Measurements from ENCODE around the gene GARNL3. TPM values are rescaled to one million over a fixed set of nuclear protein-coding genes. Genes with fewer than 3 reads are reported as not detected.
A peak's percentile ranks its signal among the peaks of the same experiment; 100 is the strongest.

Gene GARNL3
- total RNA-seq, 8 experiments from 2014 or later, result 1.0 to 21.8 (median 15.9) TPM

DNA sequence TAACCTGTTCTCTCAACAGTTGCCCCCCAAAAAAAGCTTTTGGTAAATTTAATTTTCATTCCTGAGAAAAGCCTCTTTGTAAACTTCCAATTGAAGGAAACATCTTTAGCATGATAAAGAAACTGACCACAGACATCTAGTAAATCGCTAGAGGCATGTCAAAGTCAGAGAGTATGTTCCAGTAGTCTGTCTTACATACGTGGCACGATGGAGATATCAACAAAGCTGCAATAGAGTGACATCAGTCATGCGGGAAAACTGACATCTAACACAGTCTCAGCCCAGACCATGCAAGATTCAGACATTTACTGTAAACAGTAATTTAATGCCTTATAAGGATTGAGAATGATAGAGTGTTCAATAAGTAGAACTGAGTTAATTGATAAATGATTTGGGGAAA, 45.1 kb downstream of the GARNL3 start:
- Histone ChIP-seq H3K27ac (no peak overlapping the region), H3K4me3 (no peak overlapping the region), H3K4me1 (replicated peaks in 1 of 2) (peaks cover 0 to 8% of the 10 kb centered on the region in 2 donors)
- 21 to 93% (median 67%) methylated on average over 1 to 4 of the region's 4 CpGs; no CpG with 5 or more reads in 1 of the 10 experiments for WGBS, 10 experiments
- no peak for ATAC-seq (replicated peaks in 6 of 8)
- in situ Hi-C loops (cut with MboI; ENCODE audit: low pct_unique_long_range_greater_than_20kb in 2 of 9, low sequenced_read_pairs in 9 of 9, unreplicated experiment in 9 of 9), result no loop called here

DNA sequence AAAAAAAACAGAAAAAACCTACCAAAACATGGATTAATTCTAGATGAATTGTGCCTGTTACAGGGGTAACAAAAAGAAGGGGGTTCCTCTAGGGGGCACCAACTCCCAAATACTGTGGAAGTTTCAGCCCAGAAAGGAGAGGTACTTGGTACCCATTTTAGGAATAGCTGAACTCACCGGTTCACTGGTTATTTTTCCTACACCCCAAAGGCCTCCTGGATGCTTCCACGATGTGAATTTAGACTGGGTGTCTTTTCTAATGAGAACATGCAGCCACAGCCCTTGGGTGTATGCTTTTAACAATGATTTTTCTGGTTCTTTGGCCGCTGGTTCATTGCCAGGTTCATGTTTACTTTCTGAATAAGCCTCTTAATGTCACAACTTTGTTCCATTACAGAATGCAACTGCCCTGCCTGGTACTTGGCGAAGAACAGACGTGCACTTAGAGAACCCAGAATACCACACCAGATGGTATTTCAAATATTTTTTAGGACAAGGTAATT, 46.7 kb downstream of the GARNL3 start:
- 0 to 94% (median 47%) methylated on average over 2 to 5 of the region's 5 CpGs; no CpG with 5 or more reads in 3 of the 10 experiments for WGBS, 10 experiments
- Histone ChIP-seq H3K4me1 (replicated peaks in 1 of 2) (peaks cover 0 to 8% of the 10 kb centered on the region in 2 donors), H3K4me3 (no peak overlapping the region), H3K27ac (no peak overlapping the region)
- peak in 2 of 8 experiments; percentile 48 to 59 for ATAC-seq (replicated peaks in 6 of 8)
- in situ Hi-C loops (cut with MboI; ENCODE audit: low pct_unique_long_range_greater_than_20kb in 2 of 9, low sequenced_read_pairs in 9 of 9, unreplicated experiment in 9 of 9), result no loop called here

DNA sequence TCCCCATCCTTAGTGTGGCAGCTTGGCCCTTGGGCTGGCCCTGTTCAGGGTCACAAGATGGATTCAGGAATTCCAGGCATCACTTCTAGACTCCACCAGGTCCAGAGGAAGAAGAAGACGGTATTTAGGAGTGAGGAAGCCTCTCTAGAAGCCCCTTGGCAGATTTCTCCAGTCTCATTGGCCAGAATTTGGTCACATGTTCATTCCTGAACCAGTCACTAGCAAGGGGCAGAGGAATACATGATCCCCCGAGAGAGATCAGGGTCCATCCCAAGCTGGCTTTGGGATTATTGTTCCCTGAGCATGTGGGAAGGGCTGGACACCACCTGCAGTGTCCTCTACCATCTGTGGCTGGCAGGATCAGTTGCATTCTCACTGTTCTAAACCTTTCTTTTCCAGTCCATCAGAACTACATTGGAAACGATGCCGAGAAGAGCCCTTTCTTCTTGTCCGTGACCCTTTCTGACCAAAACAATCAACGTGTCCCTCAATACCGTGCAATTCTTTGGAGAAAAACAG, 48.5 kb downstream of the GARNL3 start:
- Histone ChIP-seq H3K4me1 (replicated peaks in 1 of 2) (peaks cover 0 to 8% of the 10 kb centered on the region in 2 donors), H3K27ac (no peak overlapping the region), H3K4me3 (no peak overlapping the region)
- in situ Hi-C loops (cut with MboI; ENCODE audit: low pct_unique_long_range_greater_than_20kb in 2 of 9, low sequenced_read_pairs in 9 of 9, unreplicated experiment in 9 of 9), result no loop called here
- no peak for ATAC-seq (replicated peaks in 6 of 8)
- 88 to 100% (median 93%) methylated on average over 2 to 6 of the region's 7 CpGs; no CpG with 5 or more reads in 2 of the 10 experiments for WGBS, 10 experiments

DNA sequence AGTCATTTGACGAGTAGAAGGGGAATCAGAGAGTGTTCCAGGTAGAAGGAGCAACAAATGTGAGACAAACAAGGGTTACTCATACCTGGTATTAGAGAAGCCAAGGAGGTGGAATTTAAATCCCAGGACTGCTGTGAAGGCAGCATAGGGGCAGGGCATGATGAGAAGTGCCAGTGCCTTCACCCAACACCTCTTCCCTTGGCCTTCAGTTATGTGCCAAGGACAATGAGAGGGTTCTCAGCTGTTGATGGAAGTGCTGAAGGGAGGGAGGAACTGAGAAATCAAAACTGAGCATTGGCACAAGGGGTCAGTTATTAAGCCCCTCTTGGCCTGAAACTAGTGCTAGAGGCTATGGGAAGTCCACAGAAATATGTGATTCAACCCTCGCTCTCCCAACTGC, 50.3 kb downstream of the GARNL3 start:
- in situ Hi-C loops (cut with MboI; ENCODE audit: low pct_unique_long_range_greater_than_20kb in 2 of 9, low sequenced_read_pairs in 9 of 9, unreplicated experiment in 9 of 9), result no loop called here
- no peak overlapping the region for H3K27ac ChIP-seq
- no peaks in the 10 kb centered on the region for H3K4me1 ChIP-seq (replicated peaks in 1 of 2)
- ATAC-seq (replicated peaks in 6 of 8), result no peak
- no peak overlapping the region for H3K4me3 ChIP-seq
- 93 to 100% (median 100%) methylated on average over 1 to 2 of the region's 2 CpGs; no CpG with 5 or more reads in 4 of the 10 experiments for WGBS, 10 experiments

DNA sequence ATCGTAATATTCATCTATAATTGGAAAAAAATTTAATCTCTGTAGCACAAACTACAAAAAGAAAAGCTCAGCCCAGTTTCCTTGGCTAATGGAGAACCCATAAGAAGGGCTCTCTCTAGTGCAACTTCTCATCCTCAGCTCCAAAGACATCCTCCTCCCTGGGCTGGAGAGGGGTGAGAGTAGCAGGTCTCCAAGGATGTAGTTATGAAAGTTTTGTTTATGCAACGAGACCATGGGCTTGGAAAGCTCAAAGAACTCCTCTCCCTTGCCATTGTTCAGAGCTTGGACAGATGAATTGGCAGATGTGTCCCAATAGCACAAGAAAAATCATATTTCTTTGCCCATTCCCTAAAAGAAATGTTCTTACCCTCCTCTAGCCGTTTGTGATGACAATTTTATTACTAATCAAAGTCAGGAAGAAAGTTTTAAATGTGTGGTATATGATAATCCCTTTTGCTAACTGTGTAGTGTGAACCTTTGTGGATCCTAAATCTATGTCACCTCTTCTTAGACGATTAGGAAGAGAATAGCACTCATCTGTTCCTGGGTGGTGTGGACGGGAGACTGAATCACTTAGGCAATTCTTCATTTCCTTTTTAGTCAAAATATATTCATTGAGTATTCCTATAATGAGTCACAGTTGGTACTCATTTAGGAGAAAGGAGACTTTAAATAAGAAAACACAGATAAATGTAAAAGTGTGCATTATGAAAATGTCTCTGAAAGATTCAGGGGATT, 52.2 kb downstream of the GARNL3 start:
- H3K4me1 ChIP-seq (replicated peaks in 1 of 2), result no peaks in the 10 kb centered on the region
- peak in 3 of 8 experiments; percentile 19 to 98 (median 97) for ATAC-seq (replicated peaks in 6 of 8)
- WGBS, 10 experiments, result 3 to 100% (median 65%) methylated on average over 1 to 5 of the region's 5 CpGs
- H3K27ac ChIP-seq, result no peak overlapping the region
- no peak overlapping the region for H3K4me3 ChIP-seq
- in situ Hi-C loops (cut with MboI; ENCODE audit: low pct_unique_long_range_greater_than_20kb in 2 of 9, low sequenced_read_pairs in 9 of 9, unreplicated experiment in 9 of 9), result no loop called here

DNA sequence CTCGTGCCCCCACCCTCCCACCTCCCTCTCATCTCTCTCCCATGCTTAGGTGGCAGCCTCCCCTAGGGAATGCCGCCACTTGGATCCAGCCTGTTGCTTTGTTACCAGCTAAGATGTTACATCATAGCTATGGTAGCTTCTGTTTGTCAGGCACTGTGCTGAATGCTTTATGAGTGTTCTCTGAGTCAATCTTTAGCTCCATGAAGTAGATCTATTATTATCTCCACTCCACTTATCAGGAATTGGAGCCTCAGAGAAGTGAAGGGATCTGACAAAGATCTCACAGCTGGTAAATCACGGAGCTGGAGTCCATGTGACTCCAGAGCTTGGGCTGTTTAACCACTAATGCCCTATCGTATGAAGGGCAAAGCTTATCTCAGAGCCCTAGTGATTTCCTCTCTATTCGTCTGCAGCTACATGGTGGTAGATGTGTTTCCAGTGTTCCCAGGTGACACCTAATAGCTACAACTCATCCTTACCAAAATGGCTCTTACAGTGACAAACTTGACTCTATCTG, 54.1 kb downstream of the GARNL3 start:
- H3K4me3 ChIP-seq, result no peak overlapping the region
- no peak overlapping the region for H3K27ac ChIP-seq
- H3K4me1 ChIP-seq (replicated peaks in 1 of 2), result no peaks in the 10 kb centered on the region
- ATAC-seq (replicated peaks in 6 of 8), result no peak
- in situ Hi-C loops (cut with MboI; ENCODE audit: low pct_unique_long_range_greater_than_20kb in 2 of 9, low sequenced_read_pairs in 9 of 9, unreplicated experiment in 9 of 9), result no loop called here
- WGBS, 10 experiments, result 20 to 100% (median 89%) methylated on average over 1 to 4 of the region's 5 CpGs; no CpG with 5 or more reads in 5 of the 10 experiments

DNA sequence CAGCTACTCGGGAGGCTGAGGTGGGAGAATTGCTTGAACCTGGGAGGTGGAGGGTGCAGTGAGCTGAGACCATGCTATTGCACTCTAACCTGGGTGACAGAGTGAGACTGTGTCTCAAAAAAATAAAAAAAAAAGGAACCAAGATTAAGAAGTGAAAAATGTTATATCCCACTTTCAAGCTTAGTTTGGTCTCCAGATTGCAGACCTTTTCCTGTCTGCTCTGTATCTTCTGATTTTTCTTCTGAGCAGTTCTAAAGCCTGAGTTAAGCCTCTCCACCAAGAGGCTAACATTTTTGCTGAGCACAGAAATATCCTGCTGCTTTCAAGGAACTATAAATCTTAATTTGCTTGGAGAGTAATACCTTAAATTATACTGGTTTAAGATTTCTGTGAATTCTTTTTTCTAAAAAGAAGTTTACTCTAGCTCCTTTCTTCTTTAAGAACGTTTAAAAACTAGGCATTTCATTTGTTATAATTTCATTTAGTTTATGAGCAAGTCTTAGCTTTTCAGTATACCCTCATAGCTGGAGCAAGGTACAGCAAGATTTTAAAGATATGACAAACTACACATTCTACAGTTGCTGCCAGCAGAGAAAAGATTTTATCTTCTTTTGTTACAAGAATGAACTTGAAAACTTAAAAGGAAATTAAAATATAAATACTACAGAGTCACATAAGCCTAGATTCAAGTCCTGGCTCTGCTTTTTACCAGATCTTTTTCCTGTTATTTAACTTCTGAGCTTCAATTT, 55.0 kb downstream of the GARNL3 start:
- no peak overlapping the region for H3K4me3 ChIP-seq
- H3K27ac ChIP-seq, result no peak overlapping the region
- 31 to 80% (median 51%) methylated on average over 1 to 2 of the region's 2 CpGs; no CpG with 5 or more reads in 1 of the 10 experiments for WGBS, 10 experiments
- in situ Hi-C loops (cut with MboI; ENCODE audit: low pct_unique_long_range_greater_than_20kb in 2 of 9, low sequenced_read_pairs in 9 of 9, unreplicated experiment in 9 of 9), result no loop called here
- no peak for ATAC-seq (replicated peaks in 6 of 8)
- no peaks in the 10 kb centered on the region for H3K4me1 ChIP-seq (replicated peaks in 1 of 2)

DNA sequence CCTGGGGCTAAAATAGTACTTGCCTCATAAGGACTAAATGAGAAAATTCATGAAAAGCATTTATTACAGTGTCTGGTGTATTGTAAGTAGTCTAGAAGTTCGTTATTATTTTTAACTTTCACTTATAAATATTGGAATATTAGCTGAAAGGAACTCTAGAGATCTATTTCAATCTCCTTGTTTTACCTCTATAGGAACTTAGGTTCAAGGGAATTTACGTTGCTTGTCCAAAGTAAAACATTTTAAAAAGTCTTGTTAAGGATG, 55.5 kb downstream of the GARNL3 start:
- 55 to 100% (median 79%) methylated on average over 1 to 2 of the region's 2 CpGs for WGBS, 10 experiments
- no peak overlapping the region for H3K4me3 ChIP-seq
- ATAC-seq (replicated peaks in 6 of 8), result no peak
- in situ Hi-C loops (cut with MboI; ENCODE audit: low pct_unique_long_range_greater_than_20kb in 2 of 9, low sequenced_read_pairs in 9 of 9, unreplicated experiment in 9 of 9), result no loop called here
- H3K27ac ChIP-seq, result no peak overlapping the region
- no peaks in the 10 kb centered on the region for H3K4me1 ChIP-seq (replicated peaks in 1 of 2)

DNA sequence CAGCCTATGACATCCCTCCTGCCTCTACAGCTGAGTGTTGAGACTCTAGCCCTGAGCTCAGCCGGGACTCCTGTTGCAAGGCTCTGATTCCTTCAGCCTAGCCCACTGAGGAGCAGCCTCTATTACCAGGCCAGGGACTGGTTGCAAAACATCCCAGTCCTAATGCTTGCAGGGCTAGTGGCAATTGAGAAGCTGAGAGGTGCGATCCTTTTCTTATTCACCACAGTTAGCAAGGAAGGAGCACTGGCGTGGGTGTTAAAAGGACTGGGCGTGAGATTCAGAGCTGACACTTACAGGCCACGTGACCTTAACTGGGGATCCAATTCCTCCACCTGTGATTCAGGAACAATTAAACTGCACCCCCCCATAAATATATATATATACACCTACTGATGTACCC, 58.8 kb downstream of the GARNL3 start:
- WGBS, 10 experiments, result 80 to 100% (median 97%) methylated on average over 1 to 5 of the region's 5 CpGs; no CpG with 5 or more reads in 1 of the 10 experiments
- no peak overlapping the region for H3K27ac ChIP-seq
- in situ Hi-C loops (cut with MboI; ENCODE audit: low pct_unique_long_range_greater_than_20kb in 2 of 9, low sequenced_read_pairs in 9 of 9, unreplicated experiment in 9 of 9), result no loop called here
- no peaks in the 10 kb centered on the region for H3K4me1 ChIP-seq (replicated peaks in 1 of 2)
- no peak overlapping the region for H3K4me3 ChIP-seq
- ATAC-seq (replicated peaks in 6 of 8), result no peak

DNA sequence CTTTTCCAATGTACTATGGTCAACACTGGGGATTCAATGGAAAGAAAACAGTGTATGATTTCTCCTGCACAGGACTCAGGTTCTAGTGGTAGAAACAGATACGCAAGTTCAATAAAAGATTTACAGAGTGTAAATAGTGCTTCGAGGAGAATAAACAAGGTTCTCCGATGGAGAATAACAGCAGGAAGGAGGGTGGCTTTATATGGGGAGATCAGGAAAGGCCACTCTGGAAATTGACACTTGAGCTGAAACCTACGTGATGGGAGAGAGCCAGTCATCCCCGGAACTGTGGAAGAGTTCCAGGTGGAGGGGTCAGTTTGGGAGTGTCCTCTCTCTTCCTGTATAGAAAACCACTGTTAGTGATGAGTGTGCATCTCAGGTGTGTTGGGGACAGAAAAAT, 65.9 kb downstream of the GARNL3 start:
- Histone ChIP-seq H3K27ac (no peak overlapping the region), H3K4me1 (replicated peaks in 1 of 2) (no peaks in the 10 kb centered on the region), H3K4me3 (no peak overlapping the region)
- 92 to 100% (median 98%) methylated on average over 2 to 5 of the region's 5 CpGs; no CpG with 5 or more reads in 2 of the 10 experiments for WGBS, 10 experiments
- ATAC-seq (replicated peaks in 6 of 8), result no peak
- in situ Hi-C loops (cut with MboI; ENCODE audit: low pct_unique_long_range_greater_than_20kb in 2 of 9, low sequenced_read_pairs in 9 of 9, unreplicated experiment in 9 of 9), result loop anchor here in 1 of 9 experiments (25.0 kb wide), 1 partner anchor 118 kb away; no protein-coding TSS in a partner anchor

DNA sequence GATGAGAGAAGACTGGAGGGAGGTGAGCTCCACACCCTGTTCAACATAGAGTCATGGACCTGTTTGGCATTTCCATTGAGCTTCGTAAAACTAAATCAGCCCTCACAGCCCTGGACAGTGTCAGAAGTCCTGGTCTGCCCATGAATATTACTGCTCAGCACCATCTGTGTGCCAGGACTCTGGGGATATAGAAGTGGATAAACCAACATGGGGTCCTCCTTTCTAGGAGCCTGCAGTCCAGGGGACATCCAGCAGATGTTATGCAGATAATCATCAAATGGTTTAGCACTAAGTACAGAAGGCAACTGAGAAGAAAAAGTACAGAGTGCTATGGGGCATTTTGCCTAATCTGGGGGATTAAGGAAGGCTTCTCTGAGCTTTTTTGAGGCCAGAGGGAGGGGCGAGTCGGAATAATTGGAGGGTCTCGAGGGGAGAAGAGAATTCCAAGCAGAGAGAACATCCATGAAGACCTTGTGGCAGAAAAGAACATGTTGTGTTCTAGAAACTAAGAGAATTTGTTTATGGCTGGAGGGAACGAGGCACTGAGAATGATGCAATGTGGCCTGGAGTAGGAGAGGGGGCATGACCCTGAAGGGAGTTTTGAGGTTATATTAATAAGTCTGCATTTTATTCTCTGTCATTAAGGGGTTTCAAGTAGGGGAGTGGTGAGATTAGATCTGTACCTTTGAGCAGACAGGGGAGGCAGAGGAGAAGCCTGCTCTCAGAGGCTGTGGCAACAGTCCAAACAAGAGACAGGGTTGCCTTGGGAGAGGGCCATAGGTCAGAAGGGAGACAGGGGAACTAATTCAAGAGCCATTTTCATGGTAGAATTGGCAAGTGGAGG, 68.9 kb downstream of the GARNL3 start:
- 0 to 100% (median 79%) methylated on average over 1 to 5 of the region's 5 CpGs for WGBS, 10 experiments
- ATAC-seq (replicated peaks in 6 of 8), result peak in 3 of 8 experiments; percentile 10 to 49 (median 39)
- no peak overlapping the region for H3K27ac ChIP-seq
- in situ Hi-C loops (cut with MboI; ENCODE audit: low pct_unique_long_range_greater_than_20kb in 2 of 9, low sequenced_read_pairs in 9 of 9, unreplicated experiment in 9 of 9), result loop anchor here in 1 of 9 experiments (25.0 kb wide), 1 partner anchor 121 kb away; no protein-coding TSS in a partner anchor
- H3K4me3 ChIP-seq, result no peak overlapping the region
- no peaks in the 10 kb centered on the region for H3K4me1 ChIP-seq (replicated peaks in 1 of 2)

DNA sequence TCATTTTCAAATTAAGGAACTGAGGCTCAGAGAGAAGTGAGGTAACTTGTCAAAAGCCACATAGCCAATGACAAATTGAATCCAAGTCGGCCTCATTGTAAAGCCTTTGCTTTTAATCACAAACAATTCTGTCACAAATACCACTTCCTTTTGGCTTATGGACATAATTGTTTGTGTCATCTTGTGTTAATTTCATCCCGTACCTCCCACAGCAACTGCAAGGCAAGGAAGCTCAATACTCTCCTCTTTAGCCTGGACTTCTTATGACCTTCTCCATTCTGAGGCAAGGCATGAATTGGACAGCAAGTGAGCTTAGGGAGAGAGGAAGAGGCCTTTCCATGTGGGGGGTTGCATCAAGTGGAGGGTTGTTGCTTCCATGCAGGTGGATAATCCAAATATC, 70.2 kb downstream of the GARNL3 start:
- H3K4me1 ChIP-seq (replicated peaks in 1 of 2), result no peaks in the 10 kb centered on the region
- 10 to 100% (median 71%) methylated on average over 1 to 2 of the region's 2 CpGs; no CpG with 5 or more reads in 2 of the 10 experiments for WGBS, 10 experiments
- no peak overlapping the region for H3K27ac ChIP-seq
- no peak overlapping the region for H3K4me3 ChIP-seq
- ATAC-seq (replicated peaks in 6 of 8), result no peak
- in situ Hi-C loops (cut with MboI; ENCODE audit: low pct_unique_long_range_greater_than_20kb in 2 of 9, low sequenced_read_pairs in 9 of 9, unreplicated experiment in 9 of 9), result loop anchor here in 1 of 9 experiments (25.0 kb wide), 1 partner anchor 122 kb away; no protein-coding TSS in a partner anchor
